Panc1 (cell line): ENCODE measurements around the gene ANKH. TPM values are rescaled to one million over a fixed set of nuclear protein-coding genes. Genes with fewer than 3 reads are reported as not detected.

ENCODE experiments used
- ATAC-seq: fragments of 200-7000 bp; cut with Tn5 transposase; 2 replicates; pipeline ENCODE4 v1.9.1; 2020; ENCODE audit warnings: mild to moderate bottlenecking, moderate library complexity
- BruUV-seq: library from RNA; stranded (reverse); fragments of 400-500 nt; replicated peaks from 2 replicates; lab custom pipeline; 2021; lab: Mats Ljungman, UMichigan
- CTCF ChIA-PET: fragments of 300-600 bp; sonication (Branson Sonifier 250); formaldehyde crosslinking; loops from one replicate; lab custom pipeline; 2022; ENCODE audit warnings: antibody characterized with exemption; lab: Charles Lee
- POLR2A ChIA-PET: fragments of 300-600 bp; sonication (Branson Sonifier 250); formaldehyde crosslinking; loops from one replicate; lab custom pipeline; 2022; ENCODE audit warnings: antibody characterized with exemption; lab: Charles Lee
- DNase-seq: peaks from one replicate; pipeline ENCODE4 v3.0.0-alpha.2; 2010; ENCODE audit warnings: low read depth, low spot score
- H3K27ac ChIP-seq: 2 replicates; pipeline ENCODE4 v1.5.1; 2011; ENCODE audit warnings: mild to moderate bottlenecking, low read length, inconsistent platforms
- H3K27me3 ChIP-seq: fragments of 200-500 bp; sonication (Bioruptor generic); 2 replicates; pipeline ENCODE4 v1.6.0; 2014; ENCODE audit warnings: low read length, inconsistent platforms; ENCODE audit not compliant: control insufficient read depth, insufficient read depth
- H3K36me3 ChIP-seq: fragments of 200-500 bp; sonication (Bioruptor generic); 2 replicates; pipeline ENCODE4 v1.5.1; 2014; ENCODE audit warnings: inconsistent platforms, mild to moderate bottlenecking, low read length, moderate library complexity; ENCODE audit not compliant: control insufficient read depth, insufficient read depth
- H3K4me1 ChIP-seq: 2 replicates; pipeline ENCODE4 v1.5.1; 2011; ENCODE audit warnings: inconsistent platforms, mild to moderate bottlenecking, low read length, moderate library complexity; ENCODE audit not compliant: control insufficient read depth, insufficient read depth
- H3K4me3 ChIP-seq, 2 experiments: 2 replicates each; pipeline ENCODE4 v1.5.1; 2011 to 2012; ENCODE audit warnings: low read depth in 2 of 2, low read length in 2 of 2, mild to moderate bottlenecking in 2 of 2, inconsistent platforms in 1 of 2, moderate library complexity in 1 of 2
- H3K9me3 ChIP-seq: fragments of 200-500 bp; sonication (Bioruptor generic); 2 replicates; pipeline ENCODE4 v1.5.1; 2014; ENCODE audit warnings: low read depth, mild to moderate bottlenecking, inconsistent platforms, low read length, moderate library complexity; ENCODE audit not compliant: control insufficient read depth, insufficient read depth
- CTCF ChIP-seq: fragments of 450-650 bp; IDR thresholded peaks from 2 replicates; pipeline ENCODE4 v1.5.1; 2017; ENCODE audit warnings: mild to moderate bottlenecking
- POLR2AphosphoS5 ChIP-seq: IDR thresholded peaks from 2 replicates; pipeline ENCODE4 v1.6.1; 2012; ENCODE audit warnings: mild to moderate bottlenecking, low read depth, low read length, moderate library complexity
- SIN3A ChIP-seq: IDR thresholded peaks from 2 replicates; pipeline ENCODE4 v1.6.1; 2012; ENCODE audit warnings: low read depth, mild to moderate bottlenecking, low read length, moderate library complexity, borderline replicate concordance; ENCODE audit not compliant: insufficient read depth
- TCF7L2 ChIP-seq: IDR thresholded peaks from 2 replicates; pipeline ENCODE4 v1.6.1; 2011; ENCODE audit warnings: mild to moderate bottlenecking, low read depth, low read length, inconsistent platforms
- in situ Hi-C: cut with HindIII; loops from 2 replicates; pipeline ENCODE4 v1.10.0; 2016; ENCODE audit warnings: low sequenced_read_pairs, low pct_unique_long_range_greater_than_20kb
- intact Hi-C: fragments of 100-400 bp; cut with micrococcal nuclease; formaldehyde crosslinking; loops from one replicate; pipeline ENCODE4 v1.10.0; 2022; ENCODE audit not compliant: unreplicated experiment
- total RNA-seq: library from RNA; stranded (reverse); gene quantifications from one replicate; pipeline ENCODE4 v1.2.1, GENCODE V29; 2021; ENCODE audit not compliant: unreplicated experiment
- TF ChIP-seq, protein P1 (sequence below), 2 experiments: IDR thresholded peaks; 2 replicates each; pipeline ENCODE4 v1.6.1; 2011 to 2012; ENCODE audit warnings: low read depth in 2 of 2, control low read depth in 1 of 2, low read length in 1 of 2, mild to moderate bottlenecking in 1 of 2, moderate library complexity in 1 of 2; ENCODE audit not compliant: insufficient read depth in 1 of 2

Gene ANKH
- total RNA-seq, 1 experiment from 2014 or later, result 11.2 TPM

- in situ Hi-C loops, result no loop called here
- Histone ChIP-seq H3K27ac (no peak overlapping the region), H3K27me3 (no peaks in the 10 kb centered on the region), H3K4me1 (peaks cover 14% of the 10 kb centered on the region), H3K36me3 (no peaks in the 10 kb centered on the region), H3K4me3 (no peak overlapping the region), H3K9me3 (no peaks in the 10 kb centered on the region)
- no peak for ATAC-seq
- BruUV-seq, result no TSS peak
- ChIA-PET CTCF (no interaction called here), POLR2A (no interaction called here)
- TF ChIP-seq CTCF (no peak), TCF7L2 (no peak), SIN3A (no peak), POLR2AphosphoS5 (no peak)
- TF ChIP-seq, protein P1, sequence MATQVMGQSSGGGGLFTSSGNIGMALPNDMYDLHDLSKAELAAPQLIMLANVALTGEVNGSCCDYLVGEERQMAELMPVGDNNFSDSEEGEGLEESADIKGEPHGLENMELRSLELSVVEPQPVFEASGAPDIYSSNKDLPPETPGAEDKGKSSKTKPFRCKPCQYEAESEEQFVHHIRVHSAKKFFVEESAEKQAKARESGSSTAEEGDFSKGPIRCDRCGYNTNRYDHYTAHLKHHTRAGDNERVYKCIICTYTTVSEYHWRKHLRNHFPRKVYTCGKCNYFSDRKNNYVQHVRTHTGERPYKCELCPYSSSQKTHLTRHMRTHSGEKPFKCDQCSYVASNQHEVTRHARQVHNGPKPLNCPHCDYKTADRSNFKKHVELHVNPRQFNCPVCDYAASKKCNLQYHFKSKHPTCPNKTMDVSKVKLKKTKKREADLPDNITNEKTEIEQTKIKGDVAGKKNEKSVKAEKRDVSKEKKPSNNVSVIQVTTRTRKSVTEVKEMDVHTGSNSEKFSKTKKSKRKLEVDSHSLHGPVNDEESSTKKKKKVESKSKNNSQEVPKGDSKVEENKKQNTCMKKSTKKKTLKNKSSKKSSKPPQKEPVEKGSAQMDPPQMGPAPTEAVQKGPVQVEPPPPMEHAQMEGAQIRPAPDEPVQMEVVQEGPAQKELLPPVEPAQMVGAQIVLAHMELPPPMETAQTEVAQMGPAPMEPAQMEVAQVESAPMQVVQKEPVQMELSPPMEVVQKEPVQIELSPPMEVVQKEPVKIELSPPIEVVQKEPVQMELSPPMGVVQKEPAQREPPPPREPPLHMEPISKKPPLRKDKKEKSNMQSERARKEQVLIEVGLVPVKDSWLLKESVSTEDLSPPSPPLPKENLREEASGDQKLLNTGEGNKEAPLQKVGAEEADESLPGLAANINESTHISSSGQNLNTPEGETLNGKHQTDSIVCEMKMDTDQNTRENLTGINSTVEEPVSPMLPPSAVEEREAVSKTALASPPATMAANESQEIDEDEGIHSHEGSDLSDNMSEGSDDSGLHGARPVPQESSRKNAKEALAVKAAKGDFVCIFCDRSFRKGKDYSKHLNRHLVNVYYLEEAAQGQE (IDR thresholded peaks at IDR 0.05; ENCODE audit: insufficient read depth in 1 of 2, low read depth in 2 of 2, low read length in 1 of 2), result no peak
- DNase-seq, result no peak
- intact Hi-C loops, result no loop called here
Measured at GRCh38 chr5:14662721-14663260, 208.8 kb downstream of the ANKH start.

DNA sequence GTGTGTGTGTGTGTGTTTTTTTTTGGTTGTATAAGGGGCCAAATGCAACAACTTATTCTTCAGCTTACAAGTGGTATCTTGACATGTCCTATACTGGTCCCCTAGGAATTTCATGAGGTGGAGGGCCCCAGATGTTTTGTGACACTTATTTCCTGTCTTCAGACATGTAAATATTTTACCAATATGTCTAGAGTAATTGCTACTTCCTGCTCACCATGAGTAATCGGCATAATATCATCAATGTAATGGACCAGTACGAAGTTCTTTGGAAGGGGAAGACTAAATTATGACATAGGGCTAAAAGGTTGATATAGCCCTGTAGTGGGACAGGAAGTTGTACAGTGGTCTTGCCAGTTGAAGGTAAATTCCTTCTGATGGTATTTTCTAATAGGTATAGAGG is 210.7 kb downstream of the ANKH start:
- in situ Hi-C loops (no loop called here), intact Hi-C loops (no loop called here)
- Histone ChIP-seq H3K27me3 (no peaks in the 10 kb centered on the region), H3K4me1 (peaks cover 2% of the 10 kb centered on the region), H3K27ac (no peak overlapping the region), H3K9me3 (no peaks in the 10 kb centered on the region), H3K4me3 (no peak overlapping the region), H3K36me3 (no peaks in the 10 kb centered on the region)
- no TSS peak for BruUV-seq
- DNase-seq (no peak), ATAC-seq (no peak)
- ChIA-PET POLR2A (no interaction called here), CTCF (no interaction called here)
- TF ChIP-seq CTCF (no peak), POLR2AphosphoS5 (no peak), SIN3A (no peak), TCF7L2 (no peak)
- TF ChIP-seq, protein P1 (IDR thresholded peaks at IDR 0.05; ENCODE audit: insufficient read depth in 1 of 2, low read depth in 2 of 2, low read length in 1 of 2), result no peak
